ENCODE data around the gene TSPAN1. TPM values are rescaled to one million over a fixed set of nuclear protein-coding genes. Genes with fewer than 3 reads are reported as not detected.
A peak's percentile ranks its signal among the peaks of the same experiment; 100 is the strongest.

The TSPAN1 gene
- total RNA-seq, 2 experiments from 2014 or later, result not detected

DNA sequence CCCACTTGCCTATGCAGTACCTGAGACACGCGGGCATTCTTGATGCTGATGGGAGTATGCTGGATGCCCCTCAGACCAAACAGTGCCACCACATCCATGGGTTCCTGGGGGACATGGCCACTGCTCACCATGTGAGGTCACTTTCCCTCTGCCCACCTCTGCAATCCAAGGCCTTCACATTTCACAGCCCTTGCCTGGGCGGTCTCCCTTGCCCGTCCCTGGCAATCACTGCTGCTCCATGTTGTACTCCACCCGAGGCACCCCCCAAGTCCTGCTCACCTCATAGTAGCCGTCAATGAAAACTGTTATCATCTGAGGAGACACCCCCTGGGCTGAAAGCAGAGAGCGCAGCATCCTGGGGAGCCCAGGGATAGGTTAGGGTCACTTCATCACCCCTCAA lies 18.4 kb downstream of the TSPAN1 start:
- intact Hi-C loops (cut with micrococcal nuclease), result no loop called here
- no peak overlapping the region for H3K4me3 Mint-ChIP-seq
- DNase-seq, result no peak
- H3K9me3 Mint-ChIP-seq, result no peaks in the 10 kb centered on the region
- H3K36me3 Mint-ChIP-seq (ENCODE audit: low read depth), result peaks cover 10% of the 10 kb centered on the region
- H3K4me1 Mint-ChIP-seq (ENCODE audit: low read depth), result peaks cover 17% of the 10 kb centered on the region
- CTCF ChIA-PET, result no interaction called here
- no peaks in the 10 kb centered on the region for H3K27me3 Mint-ChIP-seq (ENCODE audit: low read depth)
- no peak overlapping the region for H3K27ac Mint-ChIP-seq

DNA sequence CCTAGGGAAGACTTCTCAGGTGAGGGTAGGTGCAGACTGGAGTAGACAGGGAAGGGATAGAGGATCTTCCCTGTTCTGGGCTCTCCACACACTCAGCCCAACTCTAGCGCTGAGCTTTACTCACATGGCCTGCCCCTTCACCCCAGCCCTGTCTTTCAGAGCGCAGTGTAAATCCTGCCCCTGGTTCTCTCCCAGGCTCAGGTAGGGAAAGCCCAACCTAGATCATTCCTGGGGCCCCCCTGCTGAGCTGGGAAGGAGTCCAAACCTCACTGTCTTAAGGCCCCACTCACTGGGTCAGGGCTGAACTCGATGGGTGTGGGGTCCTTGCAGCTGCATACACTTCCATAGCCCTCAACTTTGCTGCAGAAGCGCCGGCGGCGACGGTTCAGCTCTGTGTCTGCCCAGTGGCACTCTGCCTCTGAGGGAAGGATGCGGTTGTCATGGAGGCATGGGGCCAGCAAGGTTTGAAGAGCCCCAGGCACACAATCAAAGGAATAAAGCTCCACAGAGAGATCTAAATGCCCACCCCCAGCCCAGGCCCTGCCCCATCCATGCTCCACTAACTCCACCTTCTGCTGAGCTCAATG lies 19.2 kb downstream of the TSPAN1 start:
- CTCF ChIA-PET, result interaction anchor here (0.9 to 1.8 kb wide), 2 partner anchors 11 to 15 kb away, joined by 4 to 6 read pairs; no protein-coding TSS in a partner anchor
- Mint-ChIP-seq H3K27me3 (ENCODE audit: low read depth) (no peaks in the 10 kb centered on the region), H3K36me3 (ENCODE audit: low read depth) (peaks cover 10% of the 10 kb centered on the region), H3K4me1 (ENCODE audit: low read depth) (peaks cover 20% of the 10 kb centered on the region), H3K4me3 (no peak overlapping the region), H3K27ac (no peak overlapping the region), H3K9me3 (no peaks in the 10 kb centered on the region)
- intact Hi-C loops (cut with micrococcal nuclease), result no loop called here
- DNase-seq, result no peak

DNA sequence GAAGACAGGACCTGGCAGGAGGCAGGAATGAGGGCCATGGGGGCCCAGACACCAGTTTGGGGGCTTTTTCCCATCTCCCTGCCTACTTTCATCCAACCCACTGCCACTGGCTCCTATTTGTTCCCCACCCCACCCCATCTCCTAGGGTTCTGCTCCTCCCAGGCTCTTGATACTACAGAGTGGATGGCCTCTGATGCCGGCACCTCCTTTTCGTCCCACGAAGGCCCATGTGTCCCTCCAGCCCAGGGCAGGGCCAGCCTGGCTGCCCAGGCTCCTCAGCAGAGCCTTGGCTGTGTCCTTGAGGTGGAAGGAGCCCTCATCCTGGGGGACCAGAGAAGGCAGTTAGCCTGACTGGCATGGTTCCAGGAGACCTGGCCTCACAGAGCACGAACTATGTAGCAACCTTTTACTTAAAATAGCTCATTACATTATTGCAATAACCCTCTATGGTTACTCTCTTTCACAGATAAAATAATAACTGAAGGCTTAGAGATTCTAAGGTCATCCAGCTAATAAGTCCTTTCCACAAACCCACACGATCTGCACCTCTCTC lies 19.8 kb downstream of the TSPAN1 start:
- peaks cover 24% of the 10 kb centered on the region for H3K4me1 Mint-ChIP-seq (ENCODE audit: low read depth)
- no peak overlapping the region for H3K27ac Mint-ChIP-seq
- H3K9me3 Mint-ChIP-seq, result no peaks in the 10 kb centered on the region
- peaks cover 6% of the 10 kb centered on the region for H3K36me3 Mint-ChIP-seq (ENCODE audit: low read depth)
- CTCF ChIA-PET, result interaction anchor here (0.8 to 1.8 kb wide), 3 partner anchors 11 to 16 kb away, joined by 3 to 6 read pairs (median 4); no protein-coding TSS in a partner anchor
- no peak for DNase-seq
- no peak overlapping the region for H3K4me3 Mint-ChIP-seq
- intact Hi-C loops (cut with micrococcal nuclease), result loop anchor here (5.0 kb wide), 1 partner anchor 507 kb away; the partner anchor contains the start of genes GPBP1L1 and TMEM69
- no peaks in the 10 kb centered on the region for H3K27me3 Mint-ChIP-seq (ENCODE audit: low read depth)

DNA sequence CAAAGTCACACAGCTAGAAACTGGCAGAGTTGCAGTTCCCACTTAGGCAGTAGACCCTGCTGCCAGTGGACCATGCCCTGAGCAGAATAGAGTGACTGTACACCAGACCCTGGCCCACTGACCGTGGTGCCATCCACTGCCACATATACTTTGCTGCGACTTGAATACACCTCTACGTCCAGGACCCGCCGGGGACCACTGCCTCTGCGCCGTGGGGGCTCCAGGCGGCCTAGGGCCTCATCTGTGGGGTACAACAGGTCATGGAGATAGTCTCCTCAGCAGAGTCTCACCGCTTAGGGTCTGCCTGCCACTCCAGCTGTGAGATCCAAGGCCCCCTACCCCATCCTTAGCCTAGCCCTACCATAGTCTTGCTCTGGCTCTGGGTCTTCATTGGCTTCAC lies 21.7 kb downstream of the TSPAN1 start:
- intact Hi-C loops (cut with micrococcal nuclease), result loop anchor here (5.0 kb wide), 1 partner anchor 509 kb away; the partner anchor contains the start of genes GPBP1L1 and TMEM69
- H3K4me1 Mint-ChIP-seq (ENCODE audit: low read depth), result peaks cover 24% of the 10 kb centered on the region
- peaks cover 5% of the 10 kb centered on the region for H3K36me3 Mint-ChIP-seq (ENCODE audit: low read depth)
- no peak overlapping the region for H3K27ac Mint-ChIP-seq
- H3K4me3 Mint-ChIP-seq, result peak overlapping the region; percentile 81
- no peaks in the 10 kb centered on the region for H3K9me3 Mint-ChIP-seq
- no peaks in the 10 kb centered on the region for H3K27me3 Mint-ChIP-seq (ENCODE audit: low read depth)
- CTCF ChIA-PET, result interaction anchor here (0.6 to 1.1 kb wide), 2 partner anchors 27 to 164 kb away, joined by 3 read pairs; no protein-coding TSS in a partner anchor
- DNase-seq, result no peak

DNA sequence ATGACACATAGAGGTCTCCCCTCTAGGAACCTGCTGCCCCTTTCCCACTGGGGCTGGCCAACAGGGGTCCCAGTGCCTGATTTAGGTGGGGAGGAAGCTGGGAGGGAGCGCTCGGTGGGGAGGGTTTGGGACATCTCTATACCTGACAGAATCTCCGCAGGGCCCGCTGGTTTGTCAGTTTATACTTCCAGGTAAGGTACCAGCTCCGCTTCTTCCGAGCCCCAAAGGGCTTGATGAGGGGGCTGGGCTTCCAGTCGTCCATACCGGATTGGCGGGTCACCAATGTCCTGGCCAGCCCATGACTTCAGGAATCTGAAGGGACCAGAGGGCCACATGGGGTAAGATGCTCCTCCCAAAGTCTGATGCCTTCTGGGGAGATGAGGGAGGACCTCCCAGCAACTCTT lies 22.7 kb downstream of the TSPAN1 start:
- H3K4me1 Mint-ChIP-seq (ENCODE audit: low read depth), result peaks cover 24% of the 10 kb centered on the region
- intact Hi-C loops (cut with micrococcal nuclease), result loop anchor here (5.0 kb wide), 1 partner anchor 510 kb away; the partner anchor contains the start of genes GPBP1L1 and TMEM69
- no peak for DNase-seq
- no peaks in the 10 kb centered on the region for H3K27me3 Mint-ChIP-seq (ENCODE audit: low read depth)
- H3K9me3 Mint-ChIP-seq, result no peaks in the 10 kb centered on the region
- peak overlapping the region; percentile 81 for H3K4me3 Mint-ChIP-seq
- peaks cover 3% of the 10 kb centered on the region for H3K36me3 Mint-ChIP-seq (ENCODE audit: low read depth)
- H3K27ac Mint-ChIP-seq, result no peak overlapping the region
- CTCF ChIA-PET, result interaction anchor here (2.4 kb wide), 1 partner anchor 26 kb away, joined by 7 read pairs; no protein-coding TSS in a partner anchor

DNA sequence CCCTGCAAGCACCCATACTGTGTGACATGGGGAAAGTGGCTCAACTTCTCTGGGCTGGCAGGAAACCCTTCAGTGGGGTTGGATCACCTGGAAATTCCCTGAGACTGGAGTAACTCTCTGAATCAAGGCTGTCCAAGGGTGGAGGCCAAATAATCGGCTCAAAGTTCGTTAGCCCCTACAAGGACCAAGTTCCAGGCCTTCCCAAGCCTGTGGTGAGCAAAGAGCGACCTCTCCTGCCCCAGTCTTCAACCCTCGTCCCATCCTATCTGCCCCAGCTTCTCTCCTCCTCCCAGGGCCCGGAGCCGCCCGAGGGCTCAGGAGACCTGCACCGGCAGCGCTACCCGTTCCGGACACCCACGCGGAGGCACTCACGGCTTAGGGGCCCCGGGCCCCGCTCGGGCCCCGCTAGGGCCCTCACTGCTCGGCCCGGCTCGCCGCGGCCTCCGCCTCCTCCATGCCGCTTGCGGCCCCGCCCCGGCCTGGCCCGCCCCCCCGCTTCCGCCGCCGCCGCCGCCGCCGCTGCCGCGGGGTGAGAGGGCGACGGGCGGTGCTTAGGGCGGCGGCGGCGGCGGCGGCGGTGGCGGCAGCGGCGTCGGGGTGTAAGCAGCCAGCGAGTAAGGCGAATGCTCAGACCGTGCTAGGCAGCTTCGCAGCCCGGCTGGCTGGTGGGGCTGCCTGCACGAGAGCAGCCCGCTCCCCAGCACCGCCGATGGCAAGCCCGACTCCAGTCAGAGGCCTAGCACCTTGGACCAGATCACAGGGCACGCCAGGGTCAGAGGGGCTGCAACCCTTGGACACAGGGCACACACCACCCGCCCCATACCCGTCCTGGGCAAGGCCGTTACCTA lies 23.3 kb downstream of the TSPAN1 start, which contains the start of gene POMGNT1:
POMGNT1 (minus strand) TSS at position 471 of the 848 bp plus-strand sequence. CDS start 613 bp downstream, outside the sequence.
- H3K36me3 Mint-ChIP-seq (ENCODE audit: low read depth), result peaks cover 3% of the 10 kb centered on the region
- no peaks in the 10 kb centered on the region for H3K9me3 Mint-ChIP-seq
- peaks cover 29% of the 10 kb centered on the region for H3K4me1 Mint-ChIP-seq (ENCODE audit: low read depth)
- peak within 1 kb of the TSS; percentile 70 for H3K27ac Mint-ChIP-seq
- CTCF ChIA-PET, result interaction anchor here (0.7 to 2.4 kb wide), 4 partner anchors 16 to 66 kb away, joined by 3 to 7 read pairs (median 3); partner anchors contain the start of gene PIK3R3
- intact Hi-C loops (cut with micrococcal nuclease), result loop anchor here (1.0 to 5.0 kb wide), 4 partner anchors 13 to 511 kb away; partner anchors contain the start of genes GPBP1L1, NSUN4, RAD54L and TMEM69
- peak; percentile 73 for DNase-seq
- H3K27me3 Mint-ChIP-seq (ENCODE audit: low read depth), result no peaks in the 10 kb centered on the region
- peak within 1 kb of the TSS; percentile 81 for H3K4me3 Mint-ChIP-seq

DNA sequence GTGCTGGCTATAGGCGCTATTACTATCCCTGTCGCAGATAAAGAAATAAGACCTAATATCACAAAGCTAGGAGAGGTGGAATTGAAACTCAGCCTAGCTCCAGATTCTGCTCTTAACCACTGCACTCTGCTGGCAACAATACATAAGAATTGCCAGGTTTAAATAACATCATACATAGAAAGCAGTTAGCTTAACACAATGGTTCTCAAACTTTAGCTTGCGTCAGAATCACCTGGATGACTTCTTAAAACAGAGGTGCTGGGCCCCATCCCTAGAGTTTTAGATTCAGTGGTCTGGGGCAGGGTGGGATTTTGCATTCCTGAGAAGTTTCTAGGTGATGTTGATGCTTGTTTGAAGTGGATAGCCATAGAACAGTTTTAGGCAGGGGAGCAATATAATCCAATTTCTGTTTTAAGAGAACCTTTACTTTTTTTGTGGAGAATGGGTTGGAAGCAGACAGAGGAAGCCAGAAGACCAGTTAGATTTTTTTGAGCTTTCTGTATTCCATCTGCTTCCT lies 24.4 kb downstream of the TSPAN1 start:
- Mint-ChIP-seq H3K4me1 (ENCODE audit: low read depth) (peaks cover 30% of the 10 kb centered on the region), H3K36me3 (ENCODE audit: low read depth) (peaks cover 2% of the 10 kb centered on the region), H3K27ac (no peak overlapping the region), H3K27me3 (ENCODE audit: low read depth) (no peaks in the 10 kb centered on the region), H3K9me3 (no peaks in the 10 kb centered on the region), H3K4me3 (peak overlapping the region; percentile 81)
- CTCF ChIA-PET, result interaction anchor here (0.7 to 2.4 kb wide), 6 partner anchors 17 to 163 kb away, joined by 3 to 7 read pairs (median 4); no protein-coding TSS in a partner anchor
- no peak for DNase-seq
- intact Hi-C loops (cut with micrococcal nuclease), result loop anchor here (1.0 to 5.0 kb wide), 3 partner anchors 24 to 512 kb away; partner anchors contain the start of genes GPBP1L1, RAD54L and TMEM69

DNA sequence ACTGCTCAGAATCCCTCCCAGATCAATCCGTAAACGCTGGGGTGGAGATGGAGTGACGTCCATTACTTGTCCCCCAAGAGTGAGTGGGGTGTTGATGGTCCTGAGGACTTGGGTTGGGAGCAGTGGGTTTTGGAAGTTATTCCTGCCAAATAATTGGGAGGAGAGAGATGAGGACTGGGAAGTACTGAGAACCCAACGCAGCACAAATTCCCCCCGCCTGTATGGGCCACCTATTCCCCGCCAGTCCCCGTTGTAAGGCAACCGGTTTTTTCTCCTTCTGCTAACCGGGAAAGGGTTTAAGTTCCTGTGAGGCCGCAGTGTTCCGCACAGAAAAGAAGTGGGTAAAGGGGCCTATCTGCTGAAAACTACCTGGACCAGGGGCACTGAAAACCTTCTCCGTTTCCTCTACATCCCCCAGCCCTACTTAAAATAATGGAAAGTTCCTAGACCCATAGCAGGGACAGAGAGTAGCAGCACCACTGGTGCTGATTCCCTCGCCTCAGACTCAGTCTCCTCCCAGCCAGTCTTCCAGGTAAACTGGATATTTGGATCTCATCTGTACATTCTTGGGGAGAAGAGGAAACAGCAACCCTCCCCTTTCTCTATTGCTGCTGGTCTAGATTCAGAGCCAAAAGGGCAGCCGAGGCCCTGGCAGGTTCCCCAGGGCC lies 29.0 kb downstream of the TSPAN1 start:
- CTCF ChIA-PET, result interaction anchor here (1.3 to 1.4 kb wide), 2 partner anchors 20 to 44 kb away, joined by 3 to 5 read pairs; no protein-coding TSS in a partner anchor
- H3K4me3 Mint-ChIP-seq, result peak overlapping the region; percentile 80
- peaks cover 10% of the 10 kb centered on the region for H3K4me1 Mint-ChIP-seq (ENCODE audit: low read depth)
- no peak overlapping the region for H3K27ac Mint-ChIP-seq
- intact Hi-C loops (cut with micrococcal nuclease), result no loop called here
- no peak for DNase-seq
- H3K36me3 Mint-ChIP-seq (ENCODE audit: low read depth), result no peaks in the 10 kb centered on the region
- no peaks in the 10 kb centered on the region for H3K9me3 Mint-ChIP-seq
- H3K27me3 Mint-ChIP-seq (ENCODE audit: low read depth), result no peaks in the 10 kb centered on the region

DNA sequence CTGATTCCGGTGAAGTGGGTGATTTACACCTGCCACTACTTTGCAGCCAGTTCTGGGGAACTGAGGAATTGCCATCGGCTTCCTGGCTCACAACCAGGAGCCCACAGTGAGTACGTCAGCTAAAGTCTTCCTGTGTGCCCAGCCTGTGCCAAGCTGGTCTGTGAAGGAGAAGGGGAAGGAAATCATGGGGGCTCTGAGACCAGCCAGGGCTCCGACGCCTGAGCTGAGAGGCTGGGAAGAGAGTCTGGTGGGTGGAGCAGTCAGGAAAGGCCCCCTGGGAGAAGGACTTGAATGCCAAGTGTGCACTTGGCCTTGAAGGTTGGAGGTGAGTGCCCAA lies 29.5 kb downstream of the TSPAN1 start:
- CTCF ChIA-PET, result interaction anchor here (1.3 to 1.4 kb wide), 2 partner anchors 19 to 44 kb away, joined by 3 to 5 read pairs; no protein-coding TSS in a partner anchor
- peak overlapping the region; percentile 2 for H3K4me3 Mint-ChIP-seq
- H3K27ac Mint-ChIP-seq, result no peak overlapping the region
- H3K36me3 Mint-ChIP-seq (ENCODE audit: low read depth), result no peaks in the 10 kb centered on the region
- no peak for DNase-seq
- no peaks in the 10 kb centered on the region for H3K9me3 Mint-ChIP-seq
- intact Hi-C loops (cut with micrococcal nuclease), result no loop called here
- peaks cover 7% of the 10 kb centered on the region for H3K4me1 Mint-ChIP-seq (ENCODE audit: low read depth)
- H3K27me3 Mint-ChIP-seq (ENCODE audit: low read depth), result no peaks in the 10 kb centered on the region

DNA sequence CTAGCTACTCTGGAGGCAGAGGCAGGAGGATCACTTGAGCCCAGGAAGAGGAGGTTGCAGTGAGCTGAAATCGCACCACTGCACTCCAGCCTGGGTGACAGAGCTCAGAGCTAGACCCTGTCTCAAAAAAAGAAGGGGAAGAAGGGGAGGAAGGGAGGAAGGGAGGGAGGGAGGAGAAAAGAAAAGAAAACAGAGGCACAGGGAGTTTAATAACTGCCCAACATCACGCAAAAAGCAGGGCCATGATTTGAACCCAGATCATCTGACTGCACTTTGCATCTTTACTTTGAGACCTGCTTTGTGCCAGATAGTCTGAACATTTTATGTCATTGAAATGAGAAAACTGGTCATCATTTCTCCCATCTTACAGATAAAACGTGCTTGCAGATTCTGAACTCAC lies 30.3 kb downstream of the TSPAN1 start:
- Mint-ChIP-seq H3K4me1 (ENCODE audit: low read depth) (peaks cover 7% of the 10 kb centered on the region), H3K27ac (no peak overlapping the region), H3K36me3 (ENCODE audit: low read depth) (no peaks in the 10 kb centered on the region), H3K9me3 (no peaks in the 10 kb centered on the region), H3K4me3 (no peak overlapping the region), H3K27me3 (ENCODE audit: low read depth) (no peaks in the 10 kb centered on the region)
- intact Hi-C loops (cut with micrococcal nuclease), result no loop called here
- CTCF ChIA-PET, result interaction anchor here (1.3 to 1.4 kb wide), 2 partner anchors 18 to 43 kb away, joined by 3 to 5 read pairs; no protein-coding TSS in a partner anchor
- no peak for DNase-seq

DNA sequence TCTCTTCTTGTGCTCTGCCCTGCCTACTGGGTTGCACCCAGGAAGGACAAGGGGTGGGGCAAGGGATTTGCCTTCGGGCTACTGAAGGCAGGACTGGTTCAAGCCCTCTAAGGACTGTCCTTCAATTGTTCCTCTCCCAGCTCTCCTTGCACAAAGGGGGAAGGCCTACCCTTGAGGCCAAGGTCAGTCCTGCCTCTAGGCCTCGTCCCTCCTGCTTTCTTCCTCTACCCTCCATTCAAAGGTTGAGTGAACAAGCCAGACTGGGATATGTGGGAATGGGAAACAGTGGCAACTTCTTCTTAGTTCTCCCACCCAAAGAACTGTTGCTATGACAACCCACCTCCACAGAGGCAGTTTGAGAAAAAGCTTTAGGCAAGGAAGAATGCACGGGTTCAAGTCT lies 30.9 kb downstream of the TSPAN1 start:
- Mint-ChIP-seq H3K4me1 (ENCODE audit: low read depth) (peaks cover 7% of the 10 kb centered on the region), H3K27ac (no peak overlapping the region), H3K36me3 (ENCODE audit: low read depth) (no peaks in the 10 kb centered on the region), H3K4me3 (no peak overlapping the region), H3K27me3 (ENCODE audit: low read depth) (no peaks in the 10 kb centered on the region), H3K9me3 (no peaks in the 10 kb centered on the region)
- intact Hi-C loops (cut with micrococcal nuclease), result no loop called here
- CTCF ChIA-PET, result no interaction called here
- no peak for DNase-seq
